Effector CD4-positive, alpha-beta T cell (primary cell): ENCODE results near the gene ANKMY1.

ENCODE experiments used
- DNase-seq: peaks from one replicate; pipeline ENCODE4 v3.0.0-alpha.2; 2020

The ANKMY1 gene

DNA sequence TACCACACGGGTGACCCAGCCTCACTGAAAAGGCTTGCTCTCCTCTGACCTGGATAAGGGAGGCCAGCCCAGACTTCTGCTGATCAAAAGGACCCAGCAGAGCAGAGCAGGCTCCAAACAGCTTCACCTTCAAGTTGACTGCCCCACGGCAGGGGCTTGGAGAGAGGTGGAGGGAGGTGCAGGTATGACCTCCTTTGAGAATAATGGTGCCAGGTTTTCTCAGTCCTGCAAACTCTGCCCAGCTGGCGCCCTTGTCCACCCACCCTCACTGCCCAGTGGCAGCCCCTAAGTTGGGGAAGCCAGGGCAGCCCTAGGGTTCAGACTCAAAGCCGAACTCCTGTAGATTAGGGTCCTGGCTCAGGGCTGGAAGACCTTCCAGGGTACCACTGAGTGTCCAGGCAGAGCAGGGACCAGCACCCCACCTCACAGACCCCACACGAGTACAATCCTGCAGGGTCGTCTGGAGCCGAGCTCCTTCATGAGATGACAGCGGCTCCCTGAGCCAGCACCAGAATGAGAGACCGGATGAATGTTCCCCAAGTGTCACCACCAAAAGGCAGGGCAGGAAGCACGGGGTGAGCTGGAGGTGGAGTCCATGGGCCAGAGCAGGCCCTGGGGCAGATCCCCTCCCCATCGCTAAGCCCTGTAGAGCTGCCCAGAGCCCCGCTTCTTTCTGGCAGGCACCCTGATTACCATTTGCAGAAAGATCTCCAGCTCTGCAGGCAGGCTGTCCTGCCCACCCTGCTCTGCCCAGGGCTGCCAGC, 125.9 kb downstream of the ANKMY1 start:
- peak; percentile 1 for DNase-seq

GRCh38 chr2:240431271-240431660, 126.5 kb downstream of the ANKMY1 start:
- DNase-seq: peak; percentile 0

GRCh38 chr2:240430595-240430994, 127.2 kb downstream of the ANKMY1 start:
- DNase-seq: peak; percentile 1

DNA sequence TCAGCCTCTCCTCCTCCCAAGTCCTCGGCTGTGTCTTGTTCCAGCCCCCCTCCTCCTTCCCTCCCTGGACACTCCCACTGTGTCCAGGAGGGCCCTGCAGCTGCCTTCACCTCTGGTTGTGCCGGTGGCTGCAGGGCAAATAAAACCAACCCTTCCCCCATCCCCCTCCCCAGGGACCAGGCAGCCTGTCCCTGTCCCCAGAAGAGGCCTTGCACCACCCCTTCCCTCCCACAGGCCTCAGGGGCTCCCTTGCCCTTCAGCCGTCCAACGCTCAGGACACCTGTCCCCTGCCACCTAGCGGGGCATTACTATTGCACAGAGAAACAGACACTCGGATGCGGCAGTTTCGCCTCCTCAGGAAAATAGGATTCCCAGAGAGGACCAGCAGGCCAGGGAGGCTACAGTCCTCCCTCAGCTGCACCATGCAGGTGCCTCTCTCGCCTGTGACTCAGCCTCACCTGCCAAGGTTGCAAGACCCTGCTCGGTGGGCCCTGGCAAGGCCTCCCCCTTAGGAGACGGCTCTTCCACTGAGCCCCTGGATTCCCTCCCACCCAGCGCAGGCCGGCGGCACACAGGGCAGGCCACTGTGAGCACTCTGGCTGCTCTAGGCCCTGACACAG, 127.8 kb downstream of the ANKMY1 start:
- peak; percentile 0 for DNase-seq
